ENCODE measurements around the gene TEX10. TPM values are rescaled to one million over a fixed set of nuclear protein-coding genes. Genes with fewer than 3 reads are reported as not detected.

The TEX10 gene
- total and polyA plus RNA-seq, 2 of the 4 experiments (the other 2 are of a cell fraction): 16.2 to 43.9 TPM

DNA sequence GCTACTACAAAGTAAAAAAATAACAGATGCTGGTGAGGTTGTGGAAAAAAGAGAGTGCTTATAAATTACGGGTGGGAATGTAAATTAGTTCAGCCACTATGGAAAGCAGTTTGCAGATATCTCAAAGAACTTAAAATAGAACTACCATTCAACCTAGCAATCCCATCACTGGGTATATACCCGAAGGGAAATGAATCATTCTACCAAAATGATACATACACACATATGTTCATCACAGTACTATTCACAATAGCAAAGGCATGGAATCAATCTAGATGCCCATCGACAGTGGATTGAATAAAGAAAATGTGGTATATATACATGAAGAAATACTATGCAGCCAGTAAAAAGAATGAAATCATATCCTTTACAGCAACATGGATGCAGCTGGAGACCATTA, 6.3 kb upstream of the TEX10 start:
- Histone ChIP-seq H3K4me2 (ENCODE audit: low read depth, low read length) (no peak overlapping the region), H3K9me1 (ENCODE audit: insufficient read depth, low read length) (peaks cover 3% of the 10 kb centered on the region; the same call in 1 of the 2 replicates), H2BK120ac (ENCODE audit: low read depth, low read length) (no peak overlapping the region), H2BK5ac (ENCODE audit: low read depth, low read length, poor library complexity, severe bottlenecking) (no peak overlapping the region), H3K14ac (replicated peaks; ENCODE audit: low read depth, low read length) (no peak overlapping the region), H3K56ac (ENCODE audit: extremely low read depth, insufficient read depth, low read length) (no peak overlapping the region), H3K27me3 (ENCODE audit: control insufficient read depth, insufficient read depth, low read length) (no peaks in the 10 kb centered on the region), H4K8ac (ENCODE audit: low read depth in 2 of 2, low read length in 2 of 2) (no peak overlapping the region), H2AK5ac (ENCODE audit: low read depth, low read length) (no peak overlapping the region), H3K36me3 (ENCODE audit: control insufficient read depth, insufficient read depth, low read length) (no peaks in the 10 kb centered on the region), H4K91ac (ENCODE audit: insufficient read depth, low read depth, low read length) (no peak overlapping the region), H3K4me1 (ENCODE audit: control insufficient read depth, insufficient read depth, low read length) (no peaks in the 10 kb centered on the region), H3K18ac (ENCODE audit: low read depth, low read length) (no peak overlapping the region), H2BK15ac (ENCODE audit: low read depth, low read length) (no peak overlapping the region), H3K27ac (ENCODE audit: insufficient read depth, low read length) (no peak overlapping the region), H3K4me3 (ENCODE audit: insufficient read depth, low read depth, low read length) (no peak overlapping the region), H3K9me3 (ENCODE audit: control insufficient read depth, insufficient read depth, low read length) (no peaks in the 10 kb centered on the region), H3K79me1 (ENCODE audit: low read depth in 1 of 2, low read length in 2 of 2) (peaks cover 0 to 4% of the 10 kb centered on the region in 2 experiments; a peak in 2 of 4 replicates), H2AFZ (replicated peaks; ENCODE audit: low read length, poor library complexity) (no peak overlapping the region), H3K4ac (ENCODE audit: low read depth, low read length) (no peak overlapping the region), H3K23ac (ENCODE audit: low read depth, low read length) (no peak overlapping the region), H2AK9ac (replicated peaks; ENCODE audit: low read depth, low read length, poor library complexity) (no peak overlapping the region), H4K20me1 (ENCODE audit: insufficient read depth, low read length) (no peaks in the 10 kb centered on the region), H3K9ac (ENCODE audit: low read depth, low read length) (no peak overlapping the region), H4K5ac (ENCODE audit: low read depth, low read length) (no peak overlapping the region), H2BK20ac (ENCODE audit: low read depth, low read length) (no peak overlapping the region)
- no peak for ATAC-seq (ENCODE audit: low read depth)
- TF ChIP-seq NFE2L2 (IDR thresholded peaks at IDR 0.05; ENCODE audit: low read depth, low read length): no peak
- no peak for TF ChIP-seq MAZ (IDR thresholded peaks at IDR 0.05; ENCODE audit: borderline replicate concordance, low read depth, low read length)
- no peak for TF ChIP-seq RAD21 (IDR thresholded peaks at IDR 0.05; ENCODE audit: low read length)
- no peak for TF ChIP-seq CHD1 (IDR thresholded peaks at IDR 0.05; ENCODE audit: low read depth, low read length)
- TF ChIP-seq MAFK (IDR thresholded peaks at IDR 0.05; ENCODE audit: low read depth, low read length): no peak
- TF ChIP-seq, protein P1, sequence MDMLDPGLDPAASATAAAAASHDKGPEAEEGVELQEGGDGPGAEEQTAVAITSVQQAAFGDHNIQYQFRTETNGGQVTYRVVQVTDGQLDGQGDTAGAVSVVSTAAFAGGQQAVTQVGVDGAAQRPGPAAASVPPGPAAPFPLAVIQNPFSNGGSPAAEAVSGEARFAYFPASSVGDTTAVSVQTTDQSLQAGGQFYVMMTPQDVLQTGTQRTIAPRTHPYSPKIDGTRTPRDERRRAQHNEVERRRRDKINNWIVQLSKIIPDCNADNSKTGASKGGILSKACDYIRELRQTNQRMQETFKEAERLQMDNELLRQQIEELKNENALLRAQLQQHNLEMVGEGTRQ (IDR thresholded peaks at IDR 0.05; ENCODE audit: low read depth, low read length): no peak
- TF ChIP-seq, protein P2, sequence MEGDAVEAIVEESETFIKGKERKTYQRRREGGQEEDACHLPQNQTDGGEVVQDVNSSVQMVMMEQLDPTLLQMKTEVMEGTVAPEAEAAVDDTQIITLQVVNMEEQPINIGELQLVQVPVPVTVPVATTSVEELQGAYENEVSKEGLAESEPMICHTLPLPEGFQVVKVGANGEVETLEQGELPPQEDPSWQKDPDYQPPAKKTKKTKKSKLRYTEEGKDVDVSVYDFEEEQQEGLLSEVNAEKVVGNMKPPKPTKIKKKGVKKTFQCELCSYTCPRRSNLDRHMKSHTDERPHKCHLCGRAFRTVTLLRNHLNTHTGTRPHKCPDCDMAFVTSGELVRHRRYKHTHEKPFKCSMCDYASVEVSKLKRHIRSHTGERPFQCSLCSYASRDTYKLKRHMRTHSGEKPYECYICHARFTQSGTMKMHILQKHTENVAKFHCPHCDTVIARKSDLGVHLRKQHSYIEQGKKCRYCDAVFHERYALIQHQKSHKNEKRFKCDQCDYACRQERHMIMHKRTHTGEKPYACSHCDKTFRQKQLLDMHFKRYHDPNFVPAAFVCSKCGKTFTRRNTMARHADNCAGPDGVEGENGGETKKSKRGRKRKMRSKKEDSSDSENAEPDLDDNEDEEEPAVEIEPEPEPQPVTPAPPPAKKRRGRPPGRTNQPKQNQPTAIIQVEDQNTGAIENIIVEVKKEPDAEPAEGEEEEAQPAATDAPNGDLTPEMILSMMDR (conservative IDR thresholded peaks at IDR 0.05; ENCODE audit: low read depth, low read length): no peak
- no peak for TF ChIP-seq SMC3 (IDR thresholded peaks at IDR 0.05; ENCODE audit: low read depth, low read length)
- no peak for TF ChIP-seq RFX5 (IDR thresholded peaks at IDR 0.05; ENCODE audit: low read depth, low read length)
- no peak for TF ChIP-seq CEBPB (IDR thresholded peaks at IDR 0.05; ENCODE audit: low read depth, low read length)
- no peak for TF ChIP-seq BHLHE40 (IDR thresholded peaks at IDR 0.05; ENCODE audit: low read depth, low read length)
- no peak for TF ChIP-seq RCOR1 (IDR thresholded peaks at IDR 0.05; ENCODE audit: insufficient replicate concordance, low read length)
- no peak for TF ChIP-seq POLR2A (IDR thresholded peaks at IDR 0.05; ENCODE audit: low read depth, low read length)
- TF ChIP-seq, protein P3, sequence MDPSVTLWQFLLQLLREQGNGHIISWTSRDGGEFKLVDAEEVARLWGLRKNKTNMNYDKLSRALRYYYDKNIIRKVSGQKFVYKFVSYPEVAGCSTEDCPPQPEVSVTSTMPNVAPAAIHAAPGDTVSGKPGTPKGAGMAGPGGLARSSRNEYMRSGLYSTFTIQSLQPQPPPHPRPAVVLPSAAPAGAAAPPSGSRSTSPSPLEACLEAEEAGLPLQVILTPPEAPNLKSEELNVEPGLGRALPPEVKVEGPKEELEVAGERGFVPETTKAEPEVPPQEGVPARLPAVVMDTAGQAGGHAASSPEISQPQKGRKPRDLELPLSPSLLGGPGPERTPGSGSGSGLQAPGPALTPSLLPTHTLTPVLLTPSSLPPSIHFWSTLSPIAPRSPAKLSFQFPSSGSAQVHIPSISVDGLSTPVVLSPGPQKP (IDR thresholded peaks at IDR 0.05; ENCODE audit: borderline replicate concordance, low read depth, low read length): no peak
- no peak for TF ChIP-seq FOS (IDR thresholded peaks at IDR 0.05; ENCODE audit: low read depth, low read length)
- TF ChIP-seq MXI1 (IDR thresholded peaks at IDR 0.05; ENCODE audit: borderline replicate concordance, low read depth, low read length): no peak
- POLR2A ChIA-PET (ENCODE audit: unreplicated experiment): no interaction called here
- dilution Hi-C loops (cut with HindIII; ENCODE audit: low sequenced_read_pairs, unreplicated experiment) (no loop called here), intact Hi-C loops (cut with micrococcal nuclease) (no loop called here), in situ Hi-C loops (cut with MboI; ENCODE audit: low sequenced_read_pairs) (no loop called here)
- CTCF ChIA-PET: no interaction called here
- no TSS peak for BruUV-seq (replicated peaks)
- WGBS, 2 experiments (ENCODE audit: extremely low coverage in 2 of 2, insufficient read length in 1 of 2): no CpG with 5 or more reads among the region's 3 CpGs
- no peak for DNase-seq

All from IMR-90 (cell line).